Stimulated activated CD4-positive, alpha-beta T cell treated with anti-CD3 and anti-CD28 coated beads, TNF-alpha, amount 100 ng/mL, for 48 hours (primary cell): Measurements from ENCODE around the gene APBB2.

ENCODE experiments used
- DNase-seq, 3 donors: peaks; one replicate each; pipeline ENCODE4 v3.0.0-alpha.2; 2020; ENCODE audit warnings: low read depth in 3 of 3

The APBB2 gene

GRCh38 chr4:41136456-41136855 is 77.9 kb downstream of the APBB2 start:
- DNase-seq, result no peak

GRCh38 chr4:41135801-41136200 is 78.5 kb downstream of the APBB2 start:
- no peak for DNase-seq

GRCh38 chr4:41134581-41134980 is 79.8 kb downstream of the APBB2 start:
- DNase-seq, result no peak

GRCh38 chr4:41133454-41134018 is 80.8 kb downstream of the APBB2 start:
- no peak for DNase-seq

GRCh38 chr4:41132055-41132683 is 82.2 kb downstream of the APBB2 start:
- DNase-seq, result no peak

- no peak for DNase-seq
These were observed 84.4 kb downstream of the APBB2 start for GRCh38 chr4:41129936-41130440.

- DNase-seq, result no peak
These were observed 85.1 kb downstream of the APBB2 start for GRCh38 chr4:41129128-41129754.

GRCh38 chr4:41125558-41126311 is 88.6 kb downstream of the APBB2 start:
- DNase-seq, result no peak

GRCh38 chr4:41124916-41125548 is 89.3 kb downstream of the APBB2 start:
- no peak for DNase-seq

GRCh38 chr4:41122775-41123174 is 91.6 kb downstream of the APBB2 start:
- no peak for DNase-seq

- DNase-seq, result no peak
These were observed 92.0 kb downstream of the APBB2 start for GRCh38 chr4:41122309-41122708.

- DNase-seq, result no peak
These were observed 92.4 kb downstream of the APBB2 start for GRCh38 chr4:41121906-41122305.

- DNase-seq, result no peak
These were observed 93.8 kb downstream of the APBB2 start for GRCh38 chr4:41120297-41121217.

GRCh38 chr4:41119867-41120295 is 94.5 kb downstream of the APBB2 start:
- DNase-seq, result no peak

GRCh38 chr4:41111791-41112190 is 102.6 kb downstream of the APBB2 start:
- no peak for DNase-seq

- DNase-seq, result no peak
These were observed 104.3 kb downstream of the APBB2 start for GRCh38 chr4:41110050-41110449.

GRCh38 chr4:41108481-41108880 is 105.9 kb downstream of the APBB2 start:
- no peak for DNase-seq

- no peak for DNase-seq
These were observed 107.5 kb downstream of the APBB2 start for GRCh38 chr4:41106694-41107419.

- DNase-seq, result no peak
These were observed 108.3 kb downstream of the APBB2 start for GRCh38 chr4:41106081-41106480.

GRCh38 chr4:41104155-41104554 is 110.2 kb downstream of the APBB2 start:
- no peak for DNase-seq
